Dermis microvascular lymphatic vessel endothelial cell (primary cell): ENCODE data around the gene EFNB3. TPM values are rescaled to one million over a fixed set of nuclear protein-coding genes. Genes with fewer than 3 reads are reported as not detected.
A peak's percentile ranks its signal among the peaks of the same experiment; 100 is the strongest.

Experiments used
- DNase-seq, 2 donors: peaks; one replicate each; pipeline versions ENCODE4 v3.0.0 to v3.0.0-alpha.2; 2010; ENCODE audit warnings: low read depth in 2 of 2
- total RNA-seq: library from RNA; depleted of rRNA; stranded (reverse); fragments of >200 nt; gene quantifications from 2 replicates; pipeline ENCODE4 v1.2.1, GENCODE V29; 2014

EFNB3 gene, protein sequence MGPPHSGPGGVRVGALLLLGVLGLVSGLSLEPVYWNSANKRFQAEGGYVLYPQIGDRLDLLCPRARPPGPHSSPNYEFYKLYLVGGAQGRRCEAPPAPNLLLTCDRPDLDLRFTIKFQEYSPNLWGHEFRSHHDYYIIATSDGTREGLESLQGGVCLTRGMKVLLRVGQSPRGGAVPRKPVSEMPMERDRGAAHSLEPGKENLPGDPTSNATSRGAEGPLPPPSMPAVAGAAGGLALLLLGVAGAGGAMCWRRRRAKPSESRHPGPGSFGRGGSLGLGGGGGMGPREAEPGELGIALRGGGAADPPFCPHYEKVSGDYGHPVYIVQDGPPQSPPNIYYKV
- total RNA-seq, result 0.13 and 1.1 TPM in 2 replicates

DNA sequence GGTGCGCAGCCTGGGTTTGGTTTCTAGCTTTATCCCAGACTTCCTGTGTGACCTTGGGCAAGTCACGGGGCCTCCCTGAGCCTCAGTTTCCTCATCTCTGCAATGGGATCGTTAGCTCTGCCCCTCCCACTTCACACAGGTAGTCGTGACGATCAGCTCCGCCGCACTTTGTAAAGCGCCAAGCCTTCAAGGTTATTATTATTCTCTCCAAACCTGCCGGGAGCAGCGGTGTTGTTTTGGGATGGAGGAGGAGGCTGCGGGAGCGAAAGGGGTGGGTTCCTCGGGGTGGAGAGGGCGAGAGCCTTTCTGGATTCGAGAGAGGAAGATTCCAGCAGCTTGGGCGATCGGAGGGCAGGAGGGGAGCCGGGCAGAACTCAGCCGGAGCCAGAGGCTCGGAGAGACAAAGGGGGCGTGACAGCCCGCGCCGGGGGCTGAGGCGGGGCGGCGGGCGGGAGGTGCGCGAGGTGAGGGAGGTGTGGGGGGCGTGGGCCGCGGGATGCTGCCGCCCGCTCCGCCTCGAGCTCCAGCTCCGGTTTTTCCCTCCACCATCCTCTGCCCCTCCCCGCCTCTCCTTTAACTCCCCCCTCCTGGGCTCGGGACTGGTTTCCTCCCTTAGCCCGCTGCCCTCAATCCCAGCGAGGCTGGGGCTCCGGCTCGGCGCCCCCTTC, at the start of gene EFNB3:
EFNB3 (plus strand) TSS at position 602 of the 668 bp plus-strand sequence. CDS start 397 bp downstream, outside the sequence.
- DNase-seq, result peak in 1 of 2 donors; percentile 25

DNA sequence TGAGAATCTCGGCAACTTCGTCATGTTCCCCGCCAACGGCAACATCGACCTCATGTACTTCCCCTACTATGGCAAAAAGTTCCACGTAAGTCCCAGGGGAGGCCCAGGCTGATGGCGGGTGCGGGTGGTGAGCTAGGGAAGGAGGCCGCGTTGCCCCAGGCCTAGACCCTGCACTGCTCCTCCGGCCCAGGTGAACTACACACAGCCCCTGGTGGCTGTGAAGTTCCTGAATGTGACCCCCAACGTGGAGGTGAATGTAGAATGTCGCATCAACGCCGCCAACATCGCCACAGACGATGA, 49.5 kb upstream of the EFNB3 start:
- no peak for DNase-seq

DNA sequence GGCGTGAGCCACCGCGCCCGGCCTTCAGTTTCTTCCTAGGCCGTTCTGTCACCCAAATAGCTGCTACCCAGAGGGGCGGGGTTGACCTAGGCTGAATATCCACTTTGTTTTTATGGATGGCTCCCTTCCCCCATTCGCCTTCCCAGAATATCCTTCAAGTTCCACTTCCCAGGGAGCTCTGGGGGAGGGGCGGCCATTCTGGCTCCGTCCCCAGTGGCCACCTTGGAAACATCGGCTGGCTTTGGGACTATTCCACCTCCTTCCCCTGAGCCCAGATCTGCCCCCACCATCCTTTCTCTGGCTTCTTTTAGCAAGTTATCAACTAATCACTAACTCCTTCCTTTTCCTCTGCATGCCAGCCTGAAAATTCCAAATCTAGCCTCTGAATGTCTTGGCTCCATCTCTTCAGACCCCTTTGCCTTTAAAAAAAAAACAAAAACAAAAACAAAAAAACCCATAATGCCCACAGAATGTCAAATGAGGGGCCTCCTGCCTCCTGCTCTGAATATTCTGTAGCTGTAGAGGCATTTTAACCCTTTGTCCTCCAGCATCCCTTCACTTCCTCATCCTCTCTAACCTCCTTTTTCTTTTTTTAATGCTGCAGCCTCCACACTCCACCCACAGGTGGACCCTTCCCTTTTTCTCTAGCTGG, 47.9 kb upstream of the EFNB3 start:
- DNase-seq, result no peak

DNA sequence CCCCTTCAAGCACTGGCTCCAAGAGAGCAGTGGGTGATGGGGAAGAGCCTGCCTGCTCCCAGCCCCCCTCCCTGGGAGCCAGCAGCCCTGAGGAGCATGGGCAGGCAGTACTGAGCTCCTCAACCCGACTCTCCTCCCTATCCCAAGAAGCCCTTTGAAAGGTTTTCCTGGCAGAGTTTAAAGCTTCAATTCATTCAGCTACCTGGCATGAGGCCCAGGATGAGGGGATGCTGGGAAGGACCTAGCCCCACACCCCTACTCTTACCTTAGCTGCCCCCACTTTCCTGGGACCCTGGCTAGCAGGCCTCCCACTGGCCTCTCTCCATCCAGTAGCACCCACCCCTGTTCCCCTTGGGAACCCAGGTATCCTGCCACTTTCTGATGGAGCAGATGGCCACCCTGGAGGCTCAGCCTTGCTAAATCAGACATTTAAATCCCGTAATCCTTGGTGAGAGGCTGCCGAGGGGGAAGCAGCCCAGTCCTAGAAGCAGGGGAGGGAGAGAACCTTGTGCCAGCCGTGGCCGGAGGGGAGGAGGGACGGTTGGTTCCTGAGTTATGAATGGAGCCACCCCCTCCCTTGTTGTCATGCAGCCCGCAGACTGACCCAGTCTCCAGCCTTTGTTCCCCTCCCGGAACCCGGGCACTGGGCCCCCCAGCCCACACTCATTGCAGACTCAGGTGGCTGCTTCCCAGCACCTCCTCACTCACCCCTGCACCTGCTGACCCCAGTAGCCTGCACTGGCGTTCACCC, 37.2 kb upstream of the EFNB3 start:
- DNase-seq, result no peak

DNA sequence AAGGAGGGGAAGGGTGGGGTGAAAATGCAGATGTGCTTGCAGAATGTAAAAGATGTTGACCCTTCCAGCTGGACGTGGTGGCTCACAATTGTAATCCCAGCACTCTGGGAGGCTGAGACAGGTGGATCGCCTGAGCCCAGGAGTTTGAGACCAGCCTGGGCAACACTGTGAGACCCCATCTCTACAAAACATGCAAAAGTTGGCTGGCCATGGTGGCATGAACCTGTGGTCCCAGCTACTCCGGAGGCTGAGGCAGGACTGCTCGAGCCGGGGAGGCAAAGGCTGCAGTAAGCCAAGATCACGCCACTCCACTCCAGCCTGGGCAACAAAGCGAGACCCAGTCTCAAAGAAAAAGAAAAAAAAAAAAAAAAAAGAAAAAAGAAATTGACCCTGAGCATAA, 36.5 kb upstream of the EFNB3 start:
- DNase-seq, result no peak

DNA sequence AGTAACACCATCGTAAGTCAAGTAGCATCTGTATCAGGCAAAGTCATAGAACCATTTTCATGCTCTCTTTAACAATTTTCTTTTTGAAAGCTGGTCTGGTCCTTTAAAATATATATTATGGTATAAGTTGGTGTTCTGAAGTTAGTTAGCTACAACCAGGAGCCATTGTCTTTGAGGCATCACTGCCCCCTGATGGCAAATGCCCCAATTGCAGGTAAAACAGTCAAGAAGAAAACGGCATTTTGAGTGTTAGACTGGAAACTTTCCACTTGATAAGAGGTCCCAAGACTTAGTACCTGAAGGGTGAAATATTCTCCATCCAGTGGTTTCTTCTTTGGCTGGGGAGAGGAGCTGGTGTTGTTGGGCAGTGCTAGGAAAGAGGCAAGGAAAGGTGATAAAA, 31.8 kb upstream of the EFNB3 start:
- no peak for DNase-seq

DNA sequence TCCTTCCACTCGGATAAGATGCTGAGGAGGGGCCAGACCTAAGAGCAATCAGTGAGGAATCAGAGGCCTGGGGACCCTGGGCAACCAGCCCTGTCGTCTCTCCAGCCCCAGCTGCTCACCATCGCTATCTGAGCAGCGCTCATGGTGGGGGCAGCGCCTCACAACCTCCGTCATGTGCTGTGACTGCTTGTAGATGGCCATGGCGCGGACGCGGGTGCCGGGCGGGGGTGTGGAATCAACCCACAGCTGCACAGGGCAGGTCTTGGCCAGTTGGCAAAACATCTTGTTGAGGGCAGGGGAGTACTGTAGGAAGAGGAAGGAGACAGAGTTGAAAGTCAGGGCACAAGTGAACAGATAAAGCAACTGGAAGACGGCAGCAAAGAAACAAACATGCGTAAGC, 30.1 kb upstream of the EFNB3 start:
- DNase-seq, result no peak

DNA sequence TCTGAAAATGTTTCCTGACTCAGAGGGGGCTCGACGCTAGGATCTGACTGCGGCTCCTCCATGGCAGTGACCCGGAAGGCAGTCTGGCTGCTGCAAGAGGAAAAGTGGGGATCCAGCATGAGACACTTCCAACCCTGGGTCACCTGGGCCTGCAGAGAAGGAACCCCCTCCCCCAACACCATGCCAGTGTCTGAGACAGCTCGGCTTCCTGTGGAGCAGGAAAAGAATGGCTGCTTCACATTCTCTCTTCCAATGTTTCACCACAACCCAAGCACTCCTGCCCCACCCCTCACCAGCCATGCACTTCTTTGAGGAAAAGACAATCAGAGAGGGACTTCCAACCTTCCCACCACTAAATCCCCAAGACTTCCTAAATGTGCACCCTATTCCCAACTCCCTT, 28.5 kb upstream of the EFNB3 start:
- DNase-seq, result no peak

DNA sequence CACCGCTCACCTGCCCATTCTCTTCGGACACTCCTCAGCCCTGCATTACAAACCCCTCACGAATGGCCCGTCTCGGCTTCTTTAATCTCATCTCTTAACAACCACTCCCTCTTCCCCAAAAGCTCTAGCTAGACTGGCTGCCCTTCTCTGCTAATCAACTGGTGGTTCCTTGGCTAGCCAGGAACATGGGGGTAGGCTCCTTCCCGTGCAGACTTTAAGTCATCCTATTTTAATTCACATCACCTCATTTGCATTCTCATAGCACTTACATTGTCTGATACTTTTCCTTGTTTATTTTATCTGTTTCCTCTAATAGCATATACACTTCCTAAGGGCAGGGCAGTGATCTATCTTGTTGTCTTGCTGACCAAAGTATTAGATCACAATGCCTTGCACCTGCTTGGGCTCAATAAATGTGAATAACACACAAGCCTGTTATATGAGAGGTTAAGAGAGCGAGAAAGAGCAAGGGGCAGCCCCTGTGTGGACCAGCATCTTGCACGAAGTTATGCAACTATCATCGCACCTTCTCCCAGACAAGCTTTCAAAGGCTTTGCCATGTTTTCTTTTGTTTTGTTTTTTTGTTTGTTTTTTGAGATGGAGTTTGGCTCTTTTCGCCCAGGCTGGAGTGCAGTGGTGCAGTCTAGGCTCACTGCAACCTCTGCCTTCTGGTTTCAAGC, 27.5 kb upstream of the EFNB3 start:
- DNase-seq, result no peak

DNA sequence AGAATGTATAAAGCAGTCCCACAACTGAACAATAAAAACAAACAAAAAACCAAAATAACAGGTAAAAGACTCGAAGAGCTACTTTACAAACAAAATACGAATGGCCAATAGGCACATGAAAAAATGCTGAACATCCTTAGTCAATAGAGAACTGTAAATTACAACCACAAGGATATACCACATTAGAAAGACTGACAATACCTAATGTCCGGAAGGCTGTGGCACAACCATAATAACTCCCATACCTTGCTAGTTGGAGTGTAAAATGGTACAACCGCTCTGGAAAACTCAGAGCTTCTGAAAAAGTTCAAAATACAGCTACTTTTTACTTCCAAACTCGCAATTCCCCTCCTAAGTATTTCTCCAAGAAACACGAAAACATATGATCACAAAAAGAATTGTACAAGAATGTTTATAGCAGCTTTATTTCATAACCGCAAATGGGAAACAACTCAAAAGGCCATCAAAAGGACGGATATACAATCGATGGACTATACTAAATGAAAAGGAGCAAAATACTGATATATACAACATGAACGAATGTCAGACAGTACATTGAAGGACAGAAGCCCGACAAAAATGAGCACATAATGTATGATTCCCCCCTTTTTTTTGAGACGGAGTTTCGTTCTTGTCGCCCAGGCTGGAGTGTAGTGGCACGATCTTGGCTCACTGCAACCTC, 20.0 kb upstream of the EFNB3 start:
- no peak for DNase-seq

DNA sequence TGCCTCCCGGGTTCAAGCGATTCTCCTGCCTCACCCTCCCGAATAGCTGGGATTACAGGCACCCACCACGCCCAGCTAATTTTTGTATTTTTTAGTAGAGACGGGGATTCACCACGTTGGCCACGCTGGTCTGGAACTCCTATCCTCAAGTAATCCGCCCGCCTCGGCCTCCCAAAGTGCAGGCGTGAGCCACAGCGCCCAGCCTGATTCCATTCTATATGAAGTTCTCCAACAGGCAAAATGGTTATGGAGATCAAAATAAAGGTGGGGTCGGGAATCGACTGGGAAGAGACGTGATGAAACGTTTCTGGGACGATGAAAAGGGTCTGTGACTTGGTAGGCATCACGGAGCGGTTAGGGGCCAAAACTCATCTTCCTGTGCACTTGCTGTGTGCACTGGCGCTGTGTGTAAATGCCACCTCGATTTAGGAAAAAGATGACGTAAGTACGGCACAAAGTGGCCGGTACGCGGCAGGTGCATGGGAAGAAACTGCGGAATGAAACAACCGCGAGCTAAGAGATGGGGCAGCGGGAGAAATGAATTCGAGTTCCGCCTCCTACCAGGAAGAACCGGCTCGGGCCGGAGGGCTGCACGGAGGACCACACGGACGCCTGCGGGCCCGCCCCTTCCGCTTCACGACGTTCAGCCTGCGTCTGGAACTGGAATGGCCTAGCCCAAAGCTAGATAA, 19.3 kb upstream of the EFNB3 start:
- DNase-seq, result peak; percentile 84 to 93

DNA sequence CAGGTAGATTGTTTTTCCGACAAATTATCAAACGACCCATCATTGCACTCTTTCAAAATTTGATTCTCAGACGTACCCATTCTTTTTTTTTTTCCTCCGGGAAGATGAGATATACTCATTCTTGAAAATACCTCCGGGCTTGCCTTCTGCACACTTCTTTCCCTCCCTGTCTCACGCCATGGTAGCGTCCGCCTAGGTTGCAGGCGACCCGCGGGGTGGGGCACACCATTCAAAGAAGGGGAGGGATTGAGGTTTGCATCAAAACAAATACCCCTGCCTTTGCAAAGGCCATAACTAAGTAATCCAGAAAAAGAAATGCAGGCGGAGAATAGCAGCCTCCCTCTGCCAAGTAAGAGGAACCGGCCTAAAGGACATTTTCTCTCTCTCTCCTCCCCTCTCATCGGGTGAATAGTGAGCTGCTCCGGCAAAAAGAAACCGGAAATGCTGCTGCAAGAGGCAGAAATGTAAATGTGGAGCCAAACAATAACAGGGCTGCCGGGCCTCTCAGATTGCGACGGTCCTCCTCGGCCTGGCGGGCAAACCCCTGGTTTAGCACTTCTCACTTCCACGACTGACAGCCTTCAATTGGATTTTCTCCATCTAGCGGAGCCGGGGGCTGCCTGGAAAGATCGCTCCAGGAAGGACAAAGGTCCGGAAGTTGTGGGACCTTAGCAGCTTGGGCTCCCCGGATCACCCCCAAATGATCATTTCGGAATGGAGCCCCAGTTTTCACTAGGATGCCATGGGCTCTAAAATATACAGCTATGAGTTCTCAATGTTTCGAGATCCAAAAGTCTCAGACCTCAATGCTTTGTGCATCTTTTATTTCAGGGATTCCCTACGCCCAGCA, 18.6 kb upstream of the EFNB3 start:
- DNase-seq, result peak; percentile 72 to 82

DNA sequence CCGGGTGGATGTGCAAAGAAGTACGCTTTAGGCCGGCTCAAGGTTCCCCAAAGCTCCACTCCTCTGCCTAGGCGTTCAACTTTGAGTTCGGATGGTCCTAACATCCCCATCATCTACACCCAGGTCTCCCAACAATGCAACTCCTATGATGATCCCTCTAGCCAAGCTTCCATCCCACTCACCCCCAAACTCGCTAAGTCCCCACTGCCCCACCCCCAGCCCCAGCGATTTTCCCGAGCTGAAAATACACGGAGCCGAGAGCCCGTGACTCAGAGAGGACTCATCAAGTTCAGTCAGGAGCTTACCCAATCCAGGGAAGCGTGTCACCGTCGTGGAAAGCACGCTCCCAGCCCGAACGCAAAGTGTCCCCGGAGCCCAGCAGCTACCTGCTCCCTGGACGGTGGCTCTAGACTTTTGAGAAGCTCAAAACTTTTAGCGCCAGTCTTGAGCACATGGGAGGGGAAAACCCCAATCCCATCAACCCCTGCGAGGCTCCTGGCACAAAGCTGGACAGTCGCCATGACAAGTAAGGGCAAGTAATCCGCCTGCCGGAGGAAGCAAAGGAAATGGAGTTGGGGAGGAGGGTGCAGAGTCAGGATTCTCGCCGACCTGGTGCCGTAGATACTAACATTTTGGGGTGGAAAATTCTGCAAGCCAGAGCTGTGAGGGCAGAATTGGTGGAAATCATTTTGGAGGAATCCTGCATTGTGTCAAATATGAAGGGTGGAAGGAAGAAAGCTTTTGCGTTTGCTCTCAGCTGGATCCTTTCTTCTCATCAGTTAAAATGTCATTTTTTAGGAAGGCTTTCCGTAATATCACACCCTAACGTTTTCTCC, 17.7 kb upstream of the EFNB3 start, which contains the start of gene TP53:
TP53 (minus strand) TSS at position 419 of the 836 bp plus-strand sequence. CDS start 10,896 bp downstream, outside the sequence.
- peak; percentile 80 to 90 for DNase-seq

DNA sequence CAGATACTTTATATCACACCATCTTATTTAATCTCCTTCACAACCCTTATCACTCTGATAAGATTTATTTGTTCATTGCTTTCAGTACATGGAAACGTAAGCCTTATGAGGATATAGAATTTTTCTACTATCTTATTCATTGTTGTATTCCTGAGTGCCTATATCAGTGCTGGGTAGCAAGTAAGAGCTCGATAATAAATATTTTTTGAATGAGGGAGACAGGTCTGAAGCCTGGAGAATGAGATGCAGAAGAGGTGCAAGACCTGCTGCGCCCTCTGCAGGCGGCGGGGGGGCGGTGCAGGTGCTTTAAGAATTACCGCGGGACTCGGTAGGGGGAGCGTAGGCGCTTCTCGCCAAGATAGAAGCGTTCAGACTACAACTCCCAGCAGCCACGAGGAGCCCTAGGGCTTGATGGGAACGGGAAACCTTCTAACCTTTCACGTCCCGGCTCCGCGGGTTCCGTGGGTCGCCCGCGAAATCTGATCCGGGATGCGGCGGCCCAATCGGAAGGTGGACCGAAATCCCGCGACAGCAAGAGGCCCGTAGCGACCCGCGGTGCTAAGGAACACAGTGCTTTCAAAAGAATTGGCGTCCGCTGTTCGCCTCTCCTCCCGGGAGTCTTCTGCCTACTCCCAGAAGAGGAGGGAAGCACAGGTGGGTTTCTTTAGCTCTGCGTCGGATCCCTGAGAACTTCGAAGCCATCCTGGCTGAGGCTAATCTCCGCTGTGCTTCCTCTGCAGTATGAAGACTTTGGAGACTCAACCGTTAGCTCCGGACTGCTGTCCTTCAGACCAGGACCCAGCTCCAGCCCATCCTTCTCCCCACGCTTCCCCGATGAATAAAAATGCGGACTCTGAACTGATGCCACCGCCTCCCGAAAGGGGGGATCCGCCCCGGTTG, 16.8 kb upstream of the EFNB3 start, which contains the start of gene WRAP53:
WRAP53 (plus strand) TSS at position 570 of the 900 bp plus-strand sequence; CDS start at position 742, 172 bp downstream.
- peak; percentile 97 to 99 for DNase-seq

DNA sequence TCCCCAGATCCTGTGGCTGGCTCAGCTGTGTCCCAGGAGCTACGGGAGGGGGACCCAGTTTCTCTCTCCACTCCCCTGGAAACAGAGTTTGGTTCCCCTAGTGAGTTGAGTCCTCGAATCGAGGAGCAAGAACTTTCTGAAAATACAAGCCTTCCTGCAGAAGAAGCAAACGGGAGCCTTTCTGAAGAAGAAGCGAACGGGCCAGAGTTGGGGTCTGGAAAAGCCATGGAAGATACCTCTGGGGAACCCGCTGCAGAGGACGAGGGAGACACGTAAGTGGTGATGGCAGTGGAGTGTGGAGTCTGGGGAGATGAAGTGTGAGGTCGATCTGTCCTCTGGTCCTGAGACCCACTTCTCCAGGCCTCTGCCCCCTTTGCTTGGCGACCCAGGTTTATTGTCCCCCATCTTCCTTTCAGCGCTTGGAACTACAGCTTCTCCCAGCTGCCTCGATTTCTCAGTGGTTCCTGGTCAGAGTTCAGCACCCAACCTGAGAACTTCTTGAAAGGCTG, 16.1 kb upstream of the EFNB3 start:
- DNase-seq, result no peak

DNA sequence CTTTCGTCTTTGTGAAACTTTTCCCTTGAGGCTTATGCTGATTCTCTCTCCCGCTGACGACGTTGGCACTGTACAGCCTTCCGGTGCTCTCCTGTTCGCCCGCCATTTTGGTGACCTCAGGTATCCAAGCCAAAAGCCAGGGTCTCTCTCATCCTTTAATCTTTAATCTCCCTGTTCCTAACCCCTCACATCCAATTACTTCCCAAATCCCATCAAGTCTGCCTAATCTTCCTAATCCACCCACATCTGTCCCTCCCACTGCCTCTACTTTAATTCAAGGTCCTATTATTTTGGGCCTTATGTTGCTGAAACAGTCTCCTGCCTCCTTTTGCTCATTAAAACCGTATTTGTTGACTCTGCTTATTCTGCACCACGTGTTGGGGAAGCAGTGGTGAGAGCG, 9.4 kb upstream of the EFNB3 start:
- DNase-seq, result no peak
